ENCODE measurements around the gene MYOG.

Gene MYOG

DNA sequence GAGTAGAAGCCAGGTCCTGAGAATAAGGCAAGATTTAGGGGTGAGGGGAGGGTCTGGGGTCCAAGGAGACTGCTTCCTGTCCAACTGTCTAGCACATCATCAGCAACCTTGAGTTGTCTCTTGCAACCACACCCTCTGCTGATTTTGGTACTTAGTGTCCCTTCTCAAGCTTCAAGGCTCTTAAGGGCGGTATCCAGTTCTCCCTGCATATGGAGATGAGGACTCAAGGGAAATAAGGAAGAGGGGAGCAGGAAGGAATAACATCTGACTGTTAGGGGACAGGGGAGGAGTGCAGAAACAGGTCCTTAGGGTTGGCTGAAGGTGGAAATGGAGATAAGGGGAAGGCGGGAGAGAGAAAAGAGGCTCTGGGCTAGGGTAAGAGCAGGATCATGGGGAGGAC is 12.3 kb downstream of the MYOG start:
- Histone ChIP-seq H3K27me3 (ENCODE audit: insufficient read depth, low read length, poor library complexity, severe bottlenecking) (no peaks in the 10 kb centered on the region), H3F3A (ENCODE audit: low read depth) (no peaks in the 10 kb centered on the region), H3K9me2 (replicated peaks; ENCODE audit: low read depth, low read length) (no peaks in the 10 kb centered on the region), H2AFZ (ENCODE audit: low read length) (no peak overlapping the region), H3K79me2 (ENCODE audit: insufficient read depth, low read length) (no peaks in the 10 kb centered on the region), H4K20me1 (ENCODE audit: insufficient read depth, low read length, poor library complexity, severe bottlenecking) (no peaks in the 10 kb centered on the region), H3K36me3 (ENCODE audit: insufficient read depth, low read length) (no peaks in the 10 kb centered on the region), H3K9ac (ENCODE audit: low read depth, low read length, poor library complexity, severe bottlenecking) (no peak overlapping the region), H3K4me1 (ENCODE audit: insufficient read depth, low read length, poor library complexity, severe bottlenecking) (peaks cover 8% of the 10 kb centered on the region), H3K9me3 (ENCODE audit: insufficient read depth, low read depth, low read length) (no peaks in the 10 kb centered on the region), H3K4me3 (ENCODE audit: low read length, poor library complexity, severe bottlenecking) (no peak overlapping the region), H3K4me2 (ENCODE audit: low read depth, low read length, poor library complexity, severe bottlenecking) (no peak overlapping the region)
- TF ChIP-seq, protein P1, sequence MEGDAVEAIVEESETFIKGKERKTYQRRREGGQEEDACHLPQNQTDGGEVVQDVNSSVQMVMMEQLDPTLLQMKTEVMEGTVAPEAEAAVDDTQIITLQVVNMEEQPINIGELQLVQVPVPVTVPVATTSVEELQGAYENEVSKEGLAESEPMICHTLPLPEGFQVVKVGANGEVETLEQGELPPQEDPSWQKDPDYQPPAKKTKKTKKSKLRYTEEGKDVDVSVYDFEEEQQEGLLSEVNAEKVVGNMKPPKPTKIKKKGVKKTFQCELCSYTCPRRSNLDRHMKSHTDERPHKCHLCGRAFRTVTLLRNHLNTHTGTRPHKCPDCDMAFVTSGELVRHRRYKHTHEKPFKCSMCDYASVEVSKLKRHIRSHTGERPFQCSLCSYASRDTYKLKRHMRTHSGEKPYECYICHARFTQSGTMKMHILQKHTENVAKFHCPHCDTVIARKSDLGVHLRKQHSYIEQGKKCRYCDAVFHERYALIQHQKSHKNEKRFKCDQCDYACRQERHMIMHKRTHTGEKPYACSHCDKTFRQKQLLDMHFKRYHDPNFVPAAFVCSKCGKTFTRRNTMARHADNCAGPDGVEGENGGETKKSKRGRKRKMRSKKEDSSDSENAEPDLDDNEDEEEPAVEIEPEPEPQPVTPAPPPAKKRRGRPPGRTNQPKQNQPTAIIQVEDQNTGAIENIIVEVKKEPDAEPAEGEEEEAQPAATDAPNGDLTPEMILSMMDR (conservative IDR thresholded peaks at IDR 0.05; ENCODE audit: low read length) = no peak
- no peak for TF ChIP-seq EZH2phosphoT487 (IDR thresholded peaks at IDR 0.05; ENCODE audit: borderline replicate concordance)

DNA sequence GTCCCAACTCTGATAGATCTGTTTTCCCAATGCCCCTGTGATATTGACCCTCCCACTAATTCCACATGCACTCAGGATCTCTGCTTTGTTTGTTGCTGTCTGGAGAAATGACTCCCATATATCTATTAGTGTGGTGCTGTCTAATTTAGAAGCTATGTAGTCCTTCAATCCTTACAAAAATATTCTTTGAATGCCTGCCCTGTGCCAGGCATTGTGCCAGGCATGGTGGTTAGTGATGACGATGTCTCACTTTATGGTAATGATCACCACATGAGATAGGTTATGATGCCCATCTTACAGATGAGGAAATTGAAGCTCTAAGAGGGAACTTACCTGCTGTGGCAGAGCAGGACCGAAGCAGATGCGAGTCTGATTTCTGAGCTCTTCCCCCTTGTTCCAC is 12.9 kb downstream of the MYOG start:
- no peak overlapping the region for H3K4me2 ChIP-seq (ENCODE audit: low read depth, low read length, poor library complexity, severe bottlenecking)

DNA sequence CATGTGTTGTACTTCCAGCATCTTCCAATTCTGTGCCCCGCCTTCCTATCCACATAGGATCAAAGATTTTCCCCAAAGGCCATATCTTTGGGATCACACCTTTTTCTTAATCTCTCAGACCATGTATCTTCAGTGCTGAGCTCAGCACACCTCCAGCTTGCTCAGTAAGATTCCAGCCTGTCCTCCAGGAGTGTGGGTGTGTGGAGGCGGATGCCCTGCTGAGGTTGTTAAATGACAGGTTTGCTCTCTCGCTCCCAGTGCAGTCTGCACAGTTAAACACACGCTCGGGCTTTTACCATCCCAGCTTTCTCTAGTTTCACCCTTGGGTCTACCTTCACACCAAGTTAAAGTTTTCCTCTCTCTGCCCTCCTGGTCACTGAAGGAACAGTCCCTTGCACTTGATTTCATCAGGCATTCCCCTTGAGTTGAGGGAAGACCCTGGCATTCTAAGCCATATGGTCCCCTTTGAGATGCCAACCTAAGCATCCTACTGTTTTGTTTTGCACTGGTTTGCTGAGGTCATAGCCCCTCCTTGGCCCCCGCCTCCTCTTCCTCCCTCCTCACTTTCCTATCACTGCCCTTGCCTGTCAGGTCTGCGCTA is 13.7 kb downstream of the MYOG start:
- H3K9me2 ChIP-seq (replicated peaks; ENCODE audit: low read depth, low read length) = no peaks in the 10 kb centered on the region
- H3K4me1 ChIP-seq (ENCODE audit: insufficient read depth, low read length, poor library complexity, severe bottlenecking) = peaks cover 8% of the 10 kb centered on the region
- TF ChIP-seq, protein P1 (conservative IDR thresholded peaks at IDR 0.05; ENCODE audit: low read length) = no peak
- TF ChIP-seq EZH2phosphoT487 (IDR thresholded peaks at IDR 0.05; ENCODE audit: borderline replicate concordance) = no peak
- no peaks in the 10 kb centered on the region for H3K27me3 ChIP-seq (ENCODE audit: insufficient read depth, low read length, poor library complexity, severe bottlenecking)
- H3K79me2 ChIP-seq (ENCODE audit: insufficient read depth, low read length) = no peaks in the 10 kb centered on the region
- H3K9me3 ChIP-seq (ENCODE audit: insufficient read depth, low read depth, low read length) = no peaks in the 10 kb centered on the region
- no peak overlapping the region for H3K9ac ChIP-seq (ENCODE audit: low read depth, low read length, poor library complexity, severe bottlenecking)
- H3K4me3 ChIP-seq (ENCODE audit: low read length, poor library complexity, severe bottlenecking) = no peak overlapping the region
- no peaks in the 10 kb centered on the region for H3F3A ChIP-seq (ENCODE audit: low read depth)
- H3K4me2 ChIP-seq (ENCODE audit: low read depth, low read length, poor library complexity, severe bottlenecking) = no peak overlapping the region
- H2AFZ ChIP-seq (ENCODE audit: low read length) = no peak overlapping the region
- no peaks in the 10 kb centered on the region for H4K20me1 ChIP-seq (ENCODE audit: insufficient read depth, low read length, poor library complexity, severe bottlenecking)
- H3K36me3 ChIP-seq (ENCODE audit: insufficient read depth, low read length) = no peaks in the 10 kb centered on the region

More for the DNA sequence above, 12.9 kb downstream of the MYOG start:
- H3K9me2 ChIP-seq (replicated peaks; ENCODE audit: low read depth, low read length) = no peaks in the 10 kb centered on the region
- H3K4me3 ChIP-seq (ENCODE audit: low read length, poor library complexity, severe bottlenecking) = no peak overlapping the region
- H3K36me3 ChIP-seq (ENCODE audit: insufficient read depth, low read length) = no peaks in the 10 kb centered on the region
- no peaks in the 10 kb centered on the region for H3K27me3 ChIP-seq (ENCODE audit: insufficient read depth, low read length, poor library complexity, severe bottlenecking)
- no peaks in the 10 kb centered on the region for H3K9me3 ChIP-seq (ENCODE audit: insufficient read depth, low read depth, low read length)
- TF ChIP-seq EZH2phosphoT487 (IDR thresholded peaks at IDR 0.05; ENCODE audit: borderline replicate concordance) = no peak
- TF ChIP-seq, protein P1 (conservative IDR thresholded peaks at IDR 0.05; ENCODE audit: low read length) = no peak
- H3F3A ChIP-seq (ENCODE audit: low read depth) = no peaks in the 10 kb centered on the region
- no peaks in the 10 kb centered on the region for H3K79me2 ChIP-seq (ENCODE audit: insufficient read depth, low read length)
- no peak overlapping the region for H2AFZ ChIP-seq (ENCODE audit: low read length)
- no peaks in the 10 kb centered on the region for H4K20me1 ChIP-seq (ENCODE audit: insufficient read depth, low read length, poor library complexity, severe bottlenecking)
- peaks cover 8% of the 10 kb centered on the region for H3K4me1 ChIP-seq (ENCODE audit: insufficient read depth, low read length, poor library complexity, severe bottlenecking)
- H3K9ac ChIP-seq (ENCODE audit: low read depth, low read length, poor library complexity, severe bottlenecking) = no peak overlapping the region
